ENCODE measurements around the gene IRF6. TPM values are rescaled to one million over a fixed set of nuclear protein-coding genes. Genes with fewer than 3 reads are reported as not detected.

The IRF6 gene
- total and polyA plus RNA-seq, 2 donors (not counting 1 experiment from before 2014, with no cell fraction given): 0.66 to 1.00 TPM

GRCh38 chr1:209741889-209742288, 64.1 kb downstream of the IRF6 start:
- TF ChIP-seq, protein P1, sequence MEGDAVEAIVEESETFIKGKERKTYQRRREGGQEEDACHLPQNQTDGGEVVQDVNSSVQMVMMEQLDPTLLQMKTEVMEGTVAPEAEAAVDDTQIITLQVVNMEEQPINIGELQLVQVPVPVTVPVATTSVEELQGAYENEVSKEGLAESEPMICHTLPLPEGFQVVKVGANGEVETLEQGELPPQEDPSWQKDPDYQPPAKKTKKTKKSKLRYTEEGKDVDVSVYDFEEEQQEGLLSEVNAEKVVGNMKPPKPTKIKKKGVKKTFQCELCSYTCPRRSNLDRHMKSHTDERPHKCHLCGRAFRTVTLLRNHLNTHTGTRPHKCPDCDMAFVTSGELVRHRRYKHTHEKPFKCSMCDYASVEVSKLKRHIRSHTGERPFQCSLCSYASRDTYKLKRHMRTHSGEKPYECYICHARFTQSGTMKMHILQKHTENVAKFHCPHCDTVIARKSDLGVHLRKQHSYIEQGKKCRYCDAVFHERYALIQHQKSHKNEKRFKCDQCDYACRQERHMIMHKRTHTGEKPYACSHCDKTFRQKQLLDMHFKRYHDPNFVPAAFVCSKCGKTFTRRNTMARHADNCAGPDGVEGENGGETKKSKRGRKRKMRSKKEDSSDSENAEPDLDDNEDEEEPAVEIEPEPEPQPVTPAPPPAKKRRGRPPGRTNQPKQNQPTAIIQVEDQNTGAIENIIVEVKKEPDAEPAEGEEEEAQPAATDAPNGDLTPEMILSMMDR (conservative IDR thresholded peaks at IDR 0.05 in 1 of 2, IDR thresholded peaks at IDR 0.05 in 1 of 2; ENCODE audit: low read depth in 1 of 2, low read length in 2 of 2): no peak
- TF ChIP-seq EZH2 (IDR thresholded peaks at IDR 0.05; ENCODE audit: low read length, missing control alignments): no peak
- Histone ChIP-seq H3K79me2 (ENCODE audit: control insufficient read depth, insufficient read depth, low read length) (no peaks in the 10 kb centered on the region), H2AFZ (ENCODE audit: low read length) (peak overlapping the region; percentile 72), H4K20me1 (ENCODE audit: control insufficient read depth, extremely low read depth, insufficient read depth, low read length) (no peaks in the 10 kb centered on the region), H3K4me1 (ENCODE audit: control insufficient read depth, extremely low read depth, insufficient read depth, low read length) (peaks cover 11% of the 10 kb centered on the region), H3K27me3 (ENCODE audit: control insufficient read depth, insufficient read depth, low read length) (no peaks in the 10 kb centered on the region), H3K4me2 (ENCODE audit: extremely low read depth, insufficient read depth, low read length) (peak overlapping the region; percentile 66), H3K9me3 (ENCODE audit: control insufficient read depth, insufficient read depth, low read depth, low read length) (no peaks in the 10 kb centered on the region), H3K9ac (ENCODE audit: insufficient read depth, low read length) (no peak overlapping the region), H3K36me3 (ENCODE audit: control insufficient read depth, insufficient read depth, low read length) (no peaks in the 10 kb centered on the region), H3K27ac (ENCODE audit: insufficient read depth, low read length) (peak overlapping the region; percentile 11), H3K4me3 (replicated peaks in 1 of 4; ENCODE audit: control extremely low read depth in 1 of 4, insufficient read depth in 1 of 4, low read depth in 3 of 4, low read length in 4 of 4) (peak overlapping the region in 2 of 4 experiments; percentile 36)
- no peak for DNase-seq (ENCODE audit: low read depth in 2 of 2)

- Histone ChIP-seq H3K9ac (ENCODE audit: insufficient read depth, low read length) (no peak overlapping the region), H3K9me3 (ENCODE audit: control insufficient read depth, insufficient read depth, low read depth, low read length) (no peaks in the 10 kb centered on the region), H3K4me2 (ENCODE audit: extremely low read depth, insufficient read depth, low read length) (no peak overlapping the region), H3K79me2 (ENCODE audit: control insufficient read depth, insufficient read depth, low read length) (no peaks in the 10 kb centered on the region), H3K4me1 (ENCODE audit: control insufficient read depth, extremely low read depth, insufficient read depth, low read length) (peaks cover 11% of the 10 kb centered on the region), H3K4me3 (replicated peaks in 1 of 4; ENCODE audit: control extremely low read depth in 1 of 4, insufficient read depth in 1 of 4, low read depth in 3 of 4, low read length in 4 of 4) (no peak overlapping the region), H3K36me3 (ENCODE audit: control insufficient read depth, insufficient read depth, low read length) (no peaks in the 10 kb centered on the region), H3K27ac (ENCODE audit: insufficient read depth, low read length) (no peak overlapping the region), H2AFZ (ENCODE audit: low read length) (no peak overlapping the region), H4K20me1 (ENCODE audit: control insufficient read depth, extremely low read depth, insufficient read depth, low read length) (no peaks in the 10 kb centered on the region), H3K27me3 (ENCODE audit: control insufficient read depth, insufficient read depth, low read length) (no peaks in the 10 kb centered on the region)
- DNase-seq (ENCODE audit: low read depth in 2 of 2): no peak
- TF ChIP-seq, protein P1 (conservative IDR thresholded peaks at IDR 0.05 in 1 of 2, IDR thresholded peaks at IDR 0.05 in 1 of 2; ENCODE audit: low read depth in 1 of 2, low read length in 2 of 2): no peak
- no peak for TF ChIP-seq EZH2 (IDR thresholded peaks at IDR 0.05; ENCODE audit: low read length, missing control alignments)
Measured at GRCh38 chr1:209741193-209741592, 64.7 kb downstream of the IRF6 start.

DNA sequence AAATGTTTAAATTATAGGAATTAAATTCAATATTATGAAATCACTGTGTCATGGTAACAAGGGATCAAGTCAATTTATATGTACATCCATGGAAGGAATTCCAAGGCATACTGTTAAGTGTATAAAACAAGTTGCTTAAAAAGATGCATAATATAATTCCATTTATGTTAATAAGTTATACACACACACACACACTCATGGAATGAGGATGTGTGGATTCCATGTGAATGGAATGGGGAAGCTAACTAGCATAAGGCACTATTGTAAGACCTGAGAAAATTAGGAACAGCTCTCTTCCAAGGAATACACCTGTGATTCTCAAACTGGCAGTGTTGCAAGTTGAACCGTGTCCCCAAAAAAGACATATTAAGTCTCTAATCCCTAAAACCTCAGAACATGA, 67.7 kb downstream of the IRF6 start:
- DNase-seq (ENCODE audit: low read depth in 2 of 2): no peak
- Histone ChIP-seq H3K4me2 (ENCODE audit: extremely low read depth, insufficient read depth, low read length) (no peak overlapping the region), H3K9me3 (ENCODE audit: control insufficient read depth, insufficient read depth, low read depth, low read length) (no peaks in the 10 kb centered on the region), H3K9ac (ENCODE audit: insufficient read depth, low read length) (no peak overlapping the region), H3K79me2 (ENCODE audit: control insufficient read depth, insufficient read depth, low read length) (no peaks in the 10 kb centered on the region), H4K20me1 (ENCODE audit: control insufficient read depth, extremely low read depth, insufficient read depth, low read length) (no peaks in the 10 kb centered on the region), H3K27me3 (ENCODE audit: control insufficient read depth, insufficient read depth, low read length) (no peaks in the 10 kb centered on the region), H3K36me3 (ENCODE audit: control insufficient read depth, insufficient read depth, low read length) (no peaks in the 10 kb centered on the region), H3K27ac (ENCODE audit: insufficient read depth, low read length) (no peak overlapping the region), H2AFZ (ENCODE audit: low read length) (no peak overlapping the region), H3K4me3 (replicated peaks in 1 of 4; ENCODE audit: control extremely low read depth in 1 of 4, insufficient read depth in 1 of 4, low read depth in 3 of 4, low read length in 4 of 4) (no peak overlapping the region), H3K4me1 (ENCODE audit: control insufficient read depth, extremely low read depth, insufficient read depth, low read length) (peaks cover 7% of the 10 kb centered on the region)
- TF ChIP-seq, protein P1 (conservative IDR thresholded peaks at IDR 0.05 in 1 of 2, IDR thresholded peaks at IDR 0.05 in 1 of 2; ENCODE audit: low read depth in 1 of 2, low read length in 2 of 2): no peak
- TF ChIP-seq EZH2 (IDR thresholded peaks at IDR 0.05; ENCODE audit: low read length, missing control alignments): no peak

All from fibroblast of lung (primary cell).